ENCODE measurements around the gene EXOG. TPM values are rescaled to one million over a fixed set of nuclear protein-coding genes. Genes with fewer than 3 reads are reported as not detected.

The EXOG gene
- total RNA-seq, 1 experiment from 2014 or later, result 33.2 TPM

DNA sequence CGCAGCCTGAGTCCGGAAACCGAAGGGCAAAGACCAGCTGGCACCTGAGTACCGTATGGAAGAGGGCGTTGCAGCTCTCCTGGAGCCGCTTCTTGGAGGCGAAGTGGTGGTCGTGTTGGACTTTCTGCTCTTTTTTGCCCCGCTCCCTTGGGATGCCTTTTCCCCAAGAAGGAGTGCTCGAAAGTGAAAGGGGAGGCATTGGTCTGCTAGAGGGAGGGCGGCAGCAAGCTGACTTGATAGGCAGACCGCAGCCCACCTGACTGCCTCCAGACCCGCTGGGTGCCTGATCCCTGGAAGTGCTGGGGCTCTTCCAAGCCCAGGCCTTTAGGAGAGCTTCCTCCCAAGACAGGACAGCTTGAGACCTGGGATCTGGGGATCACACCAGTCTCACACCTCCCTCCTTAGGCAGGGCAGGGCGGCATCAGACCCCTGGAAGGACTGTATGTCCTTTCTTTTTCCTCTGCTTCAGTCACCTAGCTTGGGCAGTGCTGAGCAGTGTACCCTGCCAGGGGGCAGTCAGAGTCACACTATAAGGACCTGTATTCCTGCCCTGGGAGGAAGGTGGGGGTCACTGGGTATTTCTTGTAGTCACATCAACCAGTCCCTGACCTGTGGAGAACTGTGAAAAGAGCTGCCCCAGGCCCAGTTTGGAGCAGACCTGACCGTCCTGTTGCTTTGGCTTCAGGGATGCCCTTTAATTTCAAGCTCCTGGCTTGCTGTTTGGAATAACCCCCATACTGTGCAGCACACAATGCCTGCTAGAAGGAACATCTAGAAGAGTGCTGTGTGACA is 40.3 kb upstream of the EXOG start:
- no peak for DNase-seq
- peak overlapping the region; percentile 81 for H3K4me3 ChIP-seq (ENCODE audit: low read length)
- H3K27me3 ChIP-seq (ENCODE audit: low read length), result no peaks in the 10 kb centered on the region; the same call in 1 of the 2 replicates
- no peak overlapping the region for H3K27ac ChIP-seq (ENCODE audit: low read length)
- no peaks in the 10 kb centered on the region for H3K79me2 ChIP-seq (ENCODE audit: low read length)
- no peaks in the 10 kb centered on the region for H3K9me2 ChIP-seq (replicated peaks; ENCODE audit: insufficient read depth, low read length)
- no peak overlapping the region for H2AFZ ChIP-seq (ENCODE audit: low read length)
- H3K4me1 ChIP-seq (ENCODE audit: low read length), result peaks cover 23% of the 10 kb centered on the region
- H4K20me1 ChIP-seq (ENCODE audit: insufficient read depth, low read depth, low read length), result peaks cover 23% of the 10 kb centered on the region; the same call in 1 of the 2 replicates
- H3K9me3 ChIP-seq (ENCODE audit: low read length), result no peaks in the 10 kb centered on the region
- H3K4me2 ChIP-seq (ENCODE audit: low read depth, low read length, poor library complexity, severe bottlenecking), result peak overlapping the region; percentile 80
- peak overlapping the region; percentile 75; the same call in 1 of the 2 replicates for H3K9ac ChIP-seq (ENCODE audit: low read length)
- H3K36me3 ChIP-seq (ENCODE audit: insufficient read depth, low read length), result no peaks in the 10 kb centered on the region

- peaks cover 23% of the 10 kb centered on the region for H3K4me1 ChIP-seq (ENCODE audit: low read length)
- H3K79me2 ChIP-seq (ENCODE audit: low read length), result no peaks in the 10 kb centered on the region
- no peak overlapping the region for H2AFZ ChIP-seq (ENCODE audit: low read length)
- no peak overlapping the region for H3K4me2 ChIP-seq (ENCODE audit: low read depth, low read length, poor library complexity, severe bottlenecking)
- H4K20me1 ChIP-seq (ENCODE audit: insufficient read depth, low read depth, low read length), result peaks cover 26% of the 10 kb centered on the region; the same call in 1 of the 2 replicates
- H3K9me3 ChIP-seq (ENCODE audit: low read length), result no peaks in the 10 kb centered on the region
- DNase-seq, result peak; percentile 21
- H3K9ac ChIP-seq (ENCODE audit: low read length), result no peak overlapping the region
- H3K27ac ChIP-seq (ENCODE audit: low read length), result no peak overlapping the region
- no peaks in the 10 kb centered on the region for H3K36me3 ChIP-seq (ENCODE audit: insufficient read depth, low read length)
- H3K9me2 ChIP-seq (replicated peaks; ENCODE audit: insufficient read depth, low read length), result no peaks in the 10 kb centered on the region
- H3K4me3 ChIP-seq (ENCODE audit: low read length), result no peak overlapping the region
- peaks cover under 1% of the 10 kb centered on the region; the same call in 1 of the 2 replicates for H3K27me3 ChIP-seq (ENCODE audit: low read length)
These were observed 38.8 kb upstream of the EXOG start for GRCh38 chr3:38457111-38458003.

GRCh38 chr3:38458796-38459498 is 37.2 kb upstream of the EXOG start:
- Histone ChIP-seq H3K79me2 (ENCODE audit: low read length) (no peaks in the 10 kb centered on the region), H3K9me3 (ENCODE audit: low read length) (no peaks in the 10 kb centered on the region), H3K36me3 (ENCODE audit: insufficient read depth, low read length) (no peaks in the 10 kb centered on the region), H3K9ac (ENCODE audit: low read length) (no peak overlapping the region), H2AFZ (ENCODE audit: low read length) (no peak overlapping the region), H3K27me3 (ENCODE audit: low read length) (0 out of 2 replicates have a peak, but pooled peaks cover 2% of the 10 kb centered on the region), H4K20me1 (ENCODE audit: insufficient read depth, low read depth, low read length) (peaks cover 37% of the 10 kb centered on the region; the same call in 1 of the 2 replicates), H3K4me3 (ENCODE audit: low read length) (no peak overlapping the region), H3K27ac (ENCODE audit: low read length) (no peak overlapping the region), H3K4me2 (ENCODE audit: low read depth, low read length, poor library complexity, severe bottlenecking) (no peak overlapping the region), H3K4me1 (ENCODE audit: low read length) (peaks cover 14% of the 10 kb centered on the region), H3K9me2 (replicated peaks; ENCODE audit: insufficient read depth, low read length) (no peaks in the 10 kb centered on the region)
- peak; percentile 21 for DNase-seq

DNA sequence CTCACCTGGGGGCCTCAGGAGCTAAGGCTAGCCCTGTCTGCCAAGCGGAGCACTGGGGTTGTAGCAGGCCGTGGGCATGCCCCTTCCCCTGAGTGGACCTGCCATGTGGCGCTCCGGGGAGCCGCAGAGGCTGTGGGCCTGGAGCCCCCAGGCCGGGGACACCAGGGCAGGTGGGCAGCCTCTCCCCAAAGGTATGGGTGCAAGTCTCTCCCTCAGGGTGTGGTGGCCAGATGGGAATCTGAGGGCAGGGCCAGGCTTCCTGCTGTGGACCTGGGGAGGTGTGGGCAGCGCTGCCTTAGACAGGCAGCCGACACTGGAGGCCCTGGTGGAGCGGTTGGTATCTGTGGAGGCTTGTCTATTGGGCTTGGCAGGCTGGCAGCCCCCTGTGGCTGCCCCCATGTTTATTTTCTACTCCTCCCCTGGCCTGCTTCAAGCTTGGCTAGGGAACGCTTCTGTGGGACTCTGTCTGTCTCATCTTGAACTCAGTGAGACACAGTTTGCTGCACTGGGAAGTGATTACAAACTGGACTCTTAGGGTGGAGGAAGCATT is 36.6 kb upstream of the EXOG start:
- Histone ChIP-seq H3K4me2 (ENCODE audit: low read depth, low read length, poor library complexity, severe bottlenecking) (no peak overlapping the region), H3K27ac (ENCODE audit: low read length) (no peak overlapping the region), H4K20me1 (ENCODE audit: insufficient read depth, low read depth, low read length) (peaks cover 42% of the 10 kb centered on the region; the same call in 1 of the 2 replicates), H2AFZ (ENCODE audit: low read length) (no peak overlapping the region), H3K4me1 (ENCODE audit: low read length) (peaks cover 11% of the 10 kb centered on the region), H3K4me3 (ENCODE audit: low read length) (no peak overlapping the region), H3K9ac (ENCODE audit: low read length) (no peak overlapping the region), H3K36me3 (ENCODE audit: insufficient read depth, low read length) (no peaks in the 10 kb centered on the region), H3K9me3 (ENCODE audit: low read length) (no peaks in the 10 kb centered on the region), H3K9me2 (replicated peaks; ENCODE audit: insufficient read depth, low read length) (no peaks in the 10 kb centered on the region), H3K79me2 (ENCODE audit: low read length) (no peaks in the 10 kb centered on the region), H3K27me3 (ENCODE audit: low read length) (0 out of 2 replicates have a peak, but pooled peaks cover 2% of the 10 kb centered on the region)
- DNase-seq, result no peak

GRCh38 chr3:38460377-38461270 is 35.5 kb upstream of the EXOG start:
- no peak overlapping the region for H3K4me3 ChIP-seq (ENCODE audit: low read length)
- H3K9ac ChIP-seq (ENCODE audit: low read length), result no peak overlapping the region
- peak; percentile 20 for DNase-seq
- H3K9me2 ChIP-seq (replicated peaks; ENCODE audit: insufficient read depth, low read length), result no peaks in the 10 kb centered on the region
- no peak overlapping the region for H3K27ac ChIP-seq (ENCODE audit: low read length)
- 0 out of 2 replicates have a peak, but pooled peaks cover 2% of the 10 kb centered on the region for H3K27me3 ChIP-seq (ENCODE audit: low read length)
- H2AFZ ChIP-seq (ENCODE audit: low read length), result no peak overlapping the region
- H4K20me1 ChIP-seq (ENCODE audit: insufficient read depth, low read depth, low read length), result peaks cover 39% of the 10 kb centered on the region; the same call in 1 of the 2 replicates
- H3K79me2 ChIP-seq (ENCODE audit: low read length), result no peaks in the 10 kb centered on the region
- no peaks in the 10 kb centered on the region for H3K9me3 ChIP-seq (ENCODE audit: low read length)
- no peaks in the 10 kb centered on the region for H3K36me3 ChIP-seq (ENCODE audit: insufficient read depth, low read length)
- no peak overlapping the region for H3K4me2 ChIP-seq (ENCODE audit: low read depth, low read length, poor library complexity, severe bottlenecking)
- H3K4me1 ChIP-seq (ENCODE audit: low read length), result peaks cover under 1% of the 10 kb centered on the region

DNA sequence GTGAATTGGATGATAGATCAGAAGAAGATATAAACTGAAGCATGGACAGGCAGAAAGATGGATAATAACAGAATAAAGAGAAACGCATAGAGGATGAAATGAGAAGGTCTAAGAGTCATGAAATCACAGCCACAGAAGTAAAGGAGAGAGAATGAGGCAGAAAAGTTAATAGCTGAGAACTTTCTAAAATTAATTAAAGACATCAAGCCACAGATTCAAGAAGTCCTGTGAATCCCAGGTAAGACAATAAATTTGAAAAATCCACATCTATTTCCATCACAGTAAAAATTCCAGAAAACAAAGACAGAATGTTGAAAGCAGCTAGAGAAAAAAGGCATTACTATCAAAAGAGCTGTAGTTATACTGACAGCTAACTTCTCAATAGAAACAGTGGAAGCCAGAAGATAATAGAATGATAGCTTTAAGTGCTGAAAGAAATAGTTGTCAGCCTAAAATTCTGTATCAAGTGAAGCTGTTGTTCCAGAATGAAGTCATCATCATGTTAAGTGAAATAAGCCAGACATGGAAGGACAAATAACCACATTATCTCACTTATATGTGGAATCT is 30.5 kb upstream of the EXOG start:
- Histone ChIP-seq H3K4me2 (ENCODE audit: low read depth, low read length, poor library complexity, severe bottlenecking) (no peak overlapping the region), H3K27ac (ENCODE audit: low read length) (no peak overlapping the region), H3K9ac (ENCODE audit: low read length) (no peak overlapping the region), H2AFZ (ENCODE audit: low read length) (no peak overlapping the region), H3K4me1 (ENCODE audit: low read length) (no peaks in the 10 kb centered on the region), H4K20me1 (ENCODE audit: insufficient read depth, low read depth, low read length) (peaks cover 20% of the 10 kb centered on the region; the same call in 1 of the 2 replicates), H3K9me2 (replicated peaks; ENCODE audit: insufficient read depth, low read length) (no peaks in the 10 kb centered on the region), H3K79me2 (ENCODE audit: low read length) (no peaks in the 10 kb centered on the region), H3K4me3 (ENCODE audit: low read length) (no peak overlapping the region), H3K27me3 (ENCODE audit: low read length) (peaks cover 2% of the 10 kb centered on the region; the same call in 1 of the 2 replicates), H3K9me3 (ENCODE audit: low read length) (no peaks in the 10 kb centered on the region), H3K36me3 (ENCODE audit: insufficient read depth, low read length) (no peaks in the 10 kb centered on the region)
- peak; percentile 6 for DNase-seq

GRCh38 chr3:38468765-38469164 is 27.4 kb upstream of the EXOG start:
- no peak overlapping the region for H2AFZ ChIP-seq (ENCODE audit: low read length)
- no peaks in the 10 kb centered on the region for H3K79me2 ChIP-seq (ENCODE audit: low read length)
- H3K4me2 ChIP-seq (ENCODE audit: low read depth, low read length, poor library complexity, severe bottlenecking), result no peak overlapping the region
- H3K36me3 ChIP-seq (ENCODE audit: insufficient read depth, low read length), result no peaks in the 10 kb centered on the region
- no peak overlapping the region for H3K27ac ChIP-seq (ENCODE audit: low read length)
- no peaks in the 10 kb centered on the region; the same call in 1 of the 2 replicates for H3K27me3 ChIP-seq (ENCODE audit: low read length)
- H3K4me3 ChIP-seq (ENCODE audit: low read length), result no peak overlapping the region
- H3K9ac ChIP-seq (ENCODE audit: low read length), result no peak overlapping the region
- H3K9me3 ChIP-seq (ENCODE audit: low read length), result no peaks in the 10 kb centered on the region
- H3K9me2 ChIP-seq (replicated peaks; ENCODE audit: insufficient read depth, low read length), result no peaks in the 10 kb centered on the region
- H4K20me1 ChIP-seq (ENCODE audit: insufficient read depth, low read depth, low read length), result 0 out of 2 replicates have a peak, but pooled peaks cover 15% of the 10 kb centered on the region
- peak; percentile 15 for DNase-seq
- no peaks in the 10 kb centered on the region for H3K4me1 ChIP-seq (ENCODE audit: low read length)

Measured in Karpas-422 (cell line).